SK-N-MC (cell line): ENCODE measurements around the gene RASAL1.

ENCODE experiments used
- FOXP2 ChIP-seq: optimal IDR thresholded peaks from 2 replicates; pipeline ENCODE3; 2011; ENCODE audit warnings: mild to moderate bottlenecking, moderate library complexity; ENCODE audit not compliant: insufficient read depth; ENCODE audit errors: extremely low read length, control extremely low read depth
- POLR2AphosphoS5 ChIP-seq: IDR thresholded peaks from 2 replicates; pipeline ENCODE4 v1.6.1; 2012; ENCODE audit warnings: mild to moderate bottlenecking, low read depth, low read length, borderline replicate concordance

DNA sequence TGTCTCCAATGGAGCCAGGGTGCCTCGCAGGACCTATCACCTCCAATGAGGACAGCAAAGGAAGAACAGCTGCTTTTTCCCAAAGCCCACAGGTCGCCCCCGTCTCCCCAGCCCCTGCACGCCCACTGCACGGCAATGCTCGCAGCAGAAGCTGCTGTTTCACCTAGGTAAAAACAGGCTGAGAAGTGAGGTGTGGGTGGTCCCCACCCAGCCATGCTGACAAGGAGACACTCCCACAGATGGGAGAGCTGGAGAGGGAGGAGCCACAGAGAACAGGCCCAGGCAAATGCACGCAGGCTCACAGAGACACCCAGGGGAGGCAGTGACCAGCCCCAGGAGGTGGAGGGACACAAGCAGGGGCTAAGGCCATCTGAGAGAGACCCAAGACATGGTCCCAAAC is 24.4 kb upstream of the RASAL1 start:
- TF ChIP-seq POLR2AphosphoS5 = no peak
- no peak for TF ChIP-seq FOXP2
